K562 (cell line): Measurements from ENCODE around the gene GIMAP8. TPM values are rescaled to one million over a fixed set of nuclear protein-coding genes. Genes with fewer than 3 reads are reported as not detected.

Source experiments
- ADNP ChIP-seq: fragments of 200-800 bp; sonication (Bioruptor generic); IDR thresholded peaks from 2 replicates; pipeline ENCODE4 v1.6.1; 2016; ENCODE audit warnings: missing genetic modification characterization, missing compliant biosample characterization
- C11orf30 ChIP-seq: fragments of 450-650 bp; IDR thresholded peaks from 2 replicates; pipeline ENCODE4 v1.6.1; 2016; ENCODE audit warnings: low read depth, mild to moderate bottlenecking
- CBX8 ChIP-seq: fragments of 200-600 bp; sonication (generic); IDR thresholded peaks from 2 replicates; pipeline ENCODE4 v1.6.1; 2012; ENCODE audit warnings: borderline replicate concordance, mixed run types, low read depth, mild to moderate bottlenecking, moderate library complexity, mixed read lengths, low read length, control low read depth, inconsistent platforms; ENCODE audit not compliant: poor library complexity, severe bottlenecking; ENCODE audit errors: extremely low read depth
- ETV1 ChIP-seq: fragments of 450-650 bp; conservative IDR thresholded peaks from 2 replicates; pipeline ENCODE4 v1.6.1; 2016; ENCODE audit warnings: missing genetic modification characterization, control low read depth, low read depth, missing compliant biosample characterization
- GABPB2 ChIP-seq: fragments of 250-450 bp; sonication (Bioruptor Pico); conservative IDR thresholded peaks from 2 replicates; pipeline ENCODE4 v1.5.1; 2021; ENCODE audit warnings: mild to moderate bottlenecking
- HDAC8 ChIP-seq: fragments of 450-650 bp; IDR thresholded peaks from 2 replicates; pipeline ENCODE4 v1.6.1; 2016; ENCODE audit warnings: mild to moderate bottlenecking, missing genetic modification characterization, moderate library complexity, missing compliant biosample characterization
- HMG20A ChIP-seq: fragments of 450-650 bp; formaldehyde crosslinking; conservative IDR thresholded peaks from 2 replicates; pipeline ENCODE4 v1.4.0; 2020; ENCODE audit warnings: mild to moderate bottlenecking, mixed read lengths
- KAT7 ChIP-seq: sonication (generic); formaldehyde crosslinking; IDR thresholded peaks from 2 replicates; pipeline ENCODE4 v1.8.0; 2022; ENCODE audit warnings: missing genetic modification reagents, mild to moderate bottlenecking, borderline replicate concordance
- MAFF ChIP-seq: IDR thresholded peaks from 2 replicates; pipeline ENCODE4 v1.6.1; 2012; ENCODE audit warnings: low read length, improper control_type of control experiment
- MTA3 ChIP-seq: fragments of 450-650 bp; formaldehyde crosslinking; IDR thresholded peaks from 2 replicates; pipeline ENCODE4 v1.6.1; 2017; ENCODE audit warnings: mild to moderate bottlenecking, borderline replicate concordance
- NFATC3 ChIP-seq: fragments of 450-650 bp; IDR thresholded peaks from 2 replicates; pipeline ENCODE4 v1.6.1; 2017; ENCODE audit warnings: mild to moderate bottlenecking
- PBX2 ChIP-seq, 2 experiments: IDR thresholded peaks in 1 of 2; conservative IDR thresholded peaks in 1 of 2; 2 replicates each; pipeline ENCODE4 v1.6.1; 2016; ENCODE audit warnings: low read depth in 2 of 2, mild to moderate bottlenecking in 1 of 2, missing compliant biosample characterization in 1 of 2, missing genetic modification characterization in 1 of 2, moderate library complexity in 1 of 2
- RBM39 ChIP-seq: fragments of 200-400 bp; formaldehyde crosslinking; optimal IDR thresholded peaks from 2 replicates; pipeline ENCODE3; 2018; ENCODE audit warnings: low read depth, low read length
- SETDB1 ChIP-seq: IDR thresholded peaks from one replicate; pipeline ENCODE4 v1.6.1; 2012; ENCODE audit warnings: low read length, control low read depth, inconsistent platforms
- TCF15 ChIP-seq: fragments of 250-450 bp; sonication (Bioruptor Pico); IDR thresholded peaks from 2 replicates; pipeline ENCODE4 v1.8.0; 2022; ENCODE audit warnings: moderate library complexity, mild to moderate bottlenecking, inconsistent platforms
- ZKSCAN3 ChIP-seq: fragments of 250-450 bp; sonication (Bioruptor Pico); IDR thresholded peaks from 2 replicates; pipeline ENCODE4 v1.4.0; 2020
- ZNF175 ChIP-seq: fragments of 200-800 bp; sonication (Bioruptor generic); IDR thresholded peaks from 2 replicates; pipeline ENCODE4 v1.6.1; 2016; ENCODE audit warnings: low read depth, mild to moderate bottlenecking, missing genetic modification characterization, missing compliant biosample characterization
- ZNF324 ChIP-seq: fragments of 250-450 bp; sonication (Bioruptor Pico); IDR thresholded peaks from 2 replicates; pipeline ENCODE4 v1.4.0; 2020; ENCODE audit warnings: mild to moderate bottlenecking
- ZNF444 ChIP-seq: fragments of 250-450 bp; sonication (Bioruptor Pico); IDR thresholded peaks from 2 replicates; pipeline ENCODE4 v1.4.0; 2020; ENCODE audit warnings: mild to moderate bottlenecking, moderate library complexity
- ZNF57 ChIP-seq: fragments of 450-650 bp; formaldehyde crosslinking; IDR thresholded peaks from 2 replicates; pipeline ENCODE4 v1.4.0; 2020; ENCODE audit warnings: mild to moderate bottlenecking, moderate library complexity
- ZNF644 ChIP-seq: fragments of 200-800 bp; sonication (Bioruptor generic); IDR thresholded peaks from 2 replicates; pipeline ENCODE4 v1.6.1; 2016; ENCODE audit warnings: low read depth, missing genetic modification characterization, missing compliant biosample characterization
- polyA plus RNA-seq, 8 experiments: library from polyadenylated mRNA; depleted of rRNA in 4 of 8; stranded (reverse) in 5 of 8; unstranded in 3 of 8; fragments of >200 nt; fragmentation: Nextera tagmentation in 2 of 8; fragmentation: Illumina TruSeq in 1 of 8; extraction: Ambion mirVana in 2 of 8; extraction: Trizol in 1 of 8; gene quantifications; 2 replicates each; pipeline versions ENCODE4 v1.2.1 to v1.2.3, GENCODE V29; 2011 to 2014; ENCODE audit warnings: inconsistent platforms in 1 of 8, missing spikeins in 1 of 8
- total RNA-seq, 7 experiments: library from RNA; depleted of rRNA in 6 of 7; stranded (reverse); fragments of >200 nt in 6 of 7; fragmentation: Illumina TruSeq in 2 of 7; extraction: Trizol in 2 of 7; gene quantifications; 2 replicates each; pipeline versions ENCODE4 v1.2.1 to v1.2.3, GENCODE V29; 2011 to 2021; ENCODE audit warnings: low replicate concordance in 1 of 7
- TF ChIP-seq, protein P1 (sequence below): fragments of 250-450 bp; sonication (Bioruptor Pico); IDR thresholded peaks from 2 replicates; pipeline ENCODE4 v1.4.0; 2020; ENCODE audit warnings: mild to moderate bottlenecking, moderate library complexity, borderline replicate concordance

The GIMAP8 gene
- total and polyA plus RNA-seq, 9 of the 15 experiments (the other 6 are each of a cell fraction or from before 2014, with no cell fraction given) = not detected

DNA sequence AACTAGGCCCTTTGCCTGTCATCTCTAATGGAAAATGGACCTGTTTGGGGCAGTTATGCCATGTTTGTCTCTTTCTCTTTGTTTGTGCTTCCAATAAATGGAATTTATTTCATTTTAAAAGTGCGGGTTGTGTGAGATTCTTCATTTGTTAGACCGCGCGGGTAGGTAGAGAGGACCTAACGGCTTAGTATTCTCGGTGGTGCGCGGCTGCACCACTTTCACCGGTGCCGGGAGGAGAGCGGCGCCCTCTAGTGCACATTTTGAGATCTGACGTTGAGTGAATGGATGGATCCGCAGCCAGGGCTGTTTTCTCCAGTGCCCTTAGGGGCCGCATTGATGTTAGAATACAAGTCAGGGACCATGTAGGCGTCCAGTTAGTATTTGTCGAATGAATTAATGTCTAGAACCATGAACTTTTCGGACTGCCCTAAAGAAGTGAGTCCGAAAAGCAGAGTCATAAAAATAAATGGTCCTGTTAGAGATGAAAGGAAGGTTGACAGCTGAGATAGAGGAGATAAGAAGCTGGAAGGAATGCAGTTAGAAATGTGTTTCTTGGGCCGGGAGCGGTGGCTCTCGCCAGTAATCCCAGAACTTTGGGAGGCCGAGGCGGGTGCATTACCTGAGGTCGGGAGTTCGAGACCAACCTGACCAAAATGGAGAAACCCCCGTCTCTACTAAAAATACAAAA, 29.3 kb upstream of the GIMAP8 start (continued):
- no peak for TF ChIP-seq HDAC8 (tag)
- TF ChIP-seq ZNF324 (CRISPR knock-in tag) = no peak
- no peak for TF ChIP-seq MAFF
- no peak for TF ChIP-seq HMG20A (CRISPR knock-in tag)
- TF ChIP-seq KAT7 = no peak
- no peak for TF ChIP-seq NFATC3
- TF ChIP-seq ZNF175 (CRISPR knock-in tag) = no peak
- peak; percentile 60; the same call in 1 of the 2 replicates for TF ChIP-seq MTA3
- no peak for TF ChIP-seq CBX8
- TF ChIP-seq C11orf30 = no peak
- no peak for TF ChIP-seq ZKSCAN3 (CRISPR knock-in tag)
- TF ChIP-seq GABPB2 (CRISPR knock-in tag) = no peak
- no peak for TF ChIP-seq PBX2 (CRISPR knock-in tag; IDR thresholded peaks at IDR 0.05; ENCODE audit: low read depth)
- TF ChIP-seq PBX2 (tag; conservative IDR thresholded peaks at IDR 0.05; ENCODE audit: low read depth) = no peak
- TF ChIP-seq ADNP (tag) = no peak
- no peak for TF ChIP-seq ZNF444 (CRISPR knock-in tag)
- TF ChIP-seq ZNF57 (CRISPR knock-in tag) = no peak
- TF ChIP-seq ETV1 (tag) = no peak
- no peak for TF ChIP-seq TCF15 (CRISPR knock-in tag)
- no peak for TF ChIP-seq SETDB1
- no peak for TF ChIP-seq RBM39
- TF ChIP-seq, protein P1, sequence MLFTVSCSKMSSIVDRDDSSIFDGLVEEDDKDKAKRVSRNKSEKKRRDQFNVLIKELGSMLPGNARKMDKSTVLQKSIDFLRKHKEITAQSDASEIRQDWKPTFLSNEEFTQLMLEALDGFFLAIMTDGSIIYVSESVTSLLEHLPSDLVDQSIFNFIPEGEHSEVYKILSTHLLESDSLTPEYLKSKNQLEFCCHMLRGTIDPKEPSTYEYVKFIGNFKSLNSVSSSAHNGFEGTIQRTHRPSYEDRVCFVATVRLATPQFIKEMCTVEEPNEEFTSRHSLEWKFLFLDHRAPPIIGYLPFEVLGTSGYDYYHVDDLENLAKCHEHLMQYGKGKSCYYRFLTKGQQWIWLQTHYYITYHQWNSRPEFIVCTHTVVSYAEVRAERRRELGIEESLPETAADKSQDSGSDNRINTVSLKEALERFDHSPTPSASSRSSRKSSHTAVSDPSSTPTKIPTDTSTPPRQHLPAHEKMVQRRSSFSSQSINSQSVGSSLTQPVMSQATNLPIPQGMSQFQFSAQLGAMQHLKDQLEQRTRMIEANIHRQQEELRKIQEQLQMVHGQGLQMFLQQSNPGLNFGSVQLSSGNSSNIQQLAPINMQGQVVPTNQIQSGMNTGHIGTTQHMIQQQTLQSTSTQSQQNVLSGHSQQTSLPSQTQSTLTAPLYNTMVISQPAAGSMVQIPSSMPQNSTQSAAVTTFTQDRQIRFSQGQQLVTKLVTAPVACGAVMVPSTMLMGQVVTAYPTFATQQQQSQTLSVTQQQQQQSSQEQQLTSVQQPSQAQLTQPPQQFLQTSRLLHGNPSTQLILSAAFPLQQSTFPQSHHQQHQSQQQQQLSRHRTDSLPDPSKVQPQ (CRISPR knock-in tag) = 0 out of 2 replicates have a peak, but pooled peaks have one; percentile 12
- no peak for TF ChIP-seq ZNF644 (tag)
